M059J (cell line): ENCODE measurements around the gene LAMC1. TPM values are rescaled to one million over a fixed set of nuclear protein-coding genes. Genes with fewer than 3 reads are reported as not detected.
A peak's percentile ranks its signal among the peaks of the same experiment; 100 is the strongest.
"Not testable (repeated sequence)": the region's sequence is repeated elsewhere in the genome, so short reads cannot be mapped to it uniquely, and the experiment has no call there.

Source experiments
- DNase-seq: peaks from one replicate; pipeline ENCODE4 v3.0.0-alpha.2; 2012; ENCODE audit warnings: low read depth
- total RNA-seq: library from RNA; depleted of rRNA; stranded (reverse); fragments of >200 nt; shearing (Covaris generic); gene quantifications from 2 replicates; pipeline ENCODE4 v1.2.3, GENCODE V29; 2014

LAMC1 gene
- total RNA-seq, 1 experiment from 2014 or later = 321 TPM

DNA sequence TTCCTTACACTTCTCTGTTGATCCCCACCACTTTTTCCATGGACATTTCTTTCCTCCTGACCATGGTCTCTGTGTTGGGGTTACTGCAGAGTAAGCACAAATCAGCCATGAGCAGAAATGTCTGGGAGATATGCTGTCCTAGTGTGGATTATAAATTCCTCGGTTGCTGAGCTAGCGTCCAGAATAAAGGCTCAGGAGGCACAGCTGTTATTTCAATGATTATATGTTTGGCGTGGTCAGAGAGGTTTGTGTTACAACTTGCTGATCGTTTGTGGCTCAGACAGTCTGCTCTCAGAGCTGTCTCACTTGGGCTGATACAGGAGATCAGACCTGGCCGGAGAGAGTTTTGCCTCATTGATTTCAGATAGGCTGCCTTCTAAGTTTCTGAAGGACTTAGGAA, 125.4 kb downstream of the LAMC1 start:
- no peak for DNase-seq

- DNase-seq = no peak
Measured at GRCh38 chr1:183149273-183149672, 126.1 kb downstream of the LAMC1 start.

- not testable (repeated sequence) for DNase-seq
Measured at GRCh38 chr1:183150032-183150431, 126.8 kb downstream of the LAMC1 start.

- DNase-seq = no peak
Measured at GRCh38 chr1:183150445-183150844, 127.2 kb downstream of the LAMC1 start.

GRCh38 chr1:183152180-183152579, 129.0 kb downstream of the LAMC1 start:
- DNase-seq = no peak

GRCh38 chr1:183155939-183156338, 132.7 kb downstream of the LAMC1 start:
- DNase-seq = no peak

DNA sequence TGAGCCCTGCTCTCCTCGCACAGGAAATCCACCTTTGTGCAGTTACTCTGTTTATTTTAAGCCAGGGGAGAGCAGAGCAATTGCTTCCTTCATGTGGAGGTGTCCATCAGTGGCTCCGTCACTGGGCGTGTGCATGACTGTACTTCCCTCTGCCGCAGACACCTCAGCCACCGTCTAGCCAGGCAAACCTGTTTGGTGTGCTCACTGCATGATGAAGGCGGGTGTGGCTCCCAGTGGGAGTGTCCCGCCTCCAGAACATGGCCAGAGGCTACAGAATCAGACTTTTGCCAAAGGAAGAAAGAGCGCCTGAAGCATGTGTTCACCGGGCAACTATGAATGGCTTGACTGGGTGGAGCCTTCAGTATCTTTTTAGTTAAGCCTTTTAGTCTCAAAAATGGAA, 136.7 kb downstream of the LAMC1 start:
- peak; percentile 95 for DNase-seq

- DNase-seq = peak; percentile 61
Measured at GRCh38 chr1:183161391-183161790, 138.2 kb downstream of the LAMC1 start.

DNA sequence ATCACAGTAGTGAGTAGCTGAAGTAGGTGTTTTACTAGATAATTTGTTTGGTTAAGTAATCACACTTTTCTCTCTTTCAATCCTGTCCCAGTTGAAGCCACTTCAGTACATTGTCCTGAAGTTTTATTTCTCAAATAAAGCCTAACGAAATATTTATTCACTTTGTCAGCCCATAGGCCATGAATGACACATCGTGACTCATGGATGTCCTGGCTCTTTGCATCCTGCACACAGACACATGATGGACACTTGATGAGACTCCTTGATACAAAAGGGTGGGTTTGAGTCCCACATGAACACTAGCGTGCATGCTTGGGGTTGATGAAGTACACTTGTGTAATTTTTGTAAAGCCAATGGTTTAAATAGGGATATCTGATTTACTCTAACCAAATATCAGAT, 140.1 kb downstream of the LAMC1 start:
- peak; percentile 99 for DNase-seq

- DNase-seq = peak; percentile 96
Measured at GRCh38 chr1:183164340-183164739, 141.1 kb downstream of the LAMC1 start.

DNA sequence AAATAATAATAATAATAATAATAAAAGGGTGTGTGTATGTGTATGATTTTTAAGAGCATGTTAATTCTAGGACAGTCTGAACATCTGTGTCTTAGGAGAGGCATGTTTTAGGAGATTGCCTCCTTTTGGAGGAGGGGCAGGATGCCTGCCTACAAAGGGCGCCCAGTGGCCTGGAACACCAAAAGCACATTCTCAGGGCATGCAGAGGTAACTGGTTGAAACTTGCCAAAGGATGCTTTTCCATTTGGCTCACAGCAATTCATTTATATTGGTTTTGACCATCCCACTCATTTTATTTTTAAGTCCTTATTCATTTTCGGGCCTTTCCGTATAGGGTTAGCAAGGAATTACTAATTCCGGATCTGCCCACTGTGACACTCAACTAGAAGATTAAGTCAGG, 141.7 kb downstream of the LAMC1 start:
- DNase-seq = peak; percentile 23

DNA sequence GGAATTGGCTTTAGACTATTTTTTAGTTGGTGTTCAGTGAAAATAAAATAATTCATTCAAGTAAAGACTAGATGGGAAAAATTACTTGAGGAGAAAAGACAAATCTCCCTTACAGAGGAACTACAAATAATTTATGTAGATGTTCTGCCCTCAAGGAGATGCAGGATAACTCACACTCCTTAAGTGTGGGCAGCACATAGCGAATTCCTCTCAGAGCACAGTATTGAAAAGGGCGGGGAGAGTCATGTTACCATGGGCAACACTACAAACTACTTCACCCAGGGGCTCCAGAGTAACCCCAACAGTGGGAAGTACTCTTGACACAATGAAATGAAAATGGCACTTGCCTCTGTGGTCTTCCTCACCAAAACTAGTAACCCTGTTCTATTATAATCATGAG, 142.2 kb downstream of the LAMC1 start:
- DNase-seq = peak; percentile 50

DNA sequence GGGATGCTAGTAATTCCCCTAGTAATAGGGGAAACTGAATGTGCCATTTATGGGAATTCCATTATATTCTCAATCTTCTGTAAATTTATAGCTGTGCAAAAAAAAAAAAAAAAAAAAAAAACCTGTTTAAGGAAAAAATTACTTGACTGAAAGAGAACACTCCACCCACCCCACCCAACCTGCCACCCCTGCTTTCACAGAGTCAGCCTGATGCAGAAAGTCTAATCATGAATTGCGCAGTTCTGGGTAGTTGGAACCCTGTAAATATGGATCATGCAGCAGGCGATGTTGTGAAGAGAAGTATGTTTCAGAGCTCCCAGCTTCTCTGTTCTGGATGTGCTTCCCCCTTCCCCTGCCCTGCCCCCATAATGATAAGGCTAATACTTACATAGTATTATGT, 143.2 kb downstream of the LAMC1 start:
- DNase-seq = no peak

GRCh38 chr1:183167676-183168075, 144.5 kb downstream of the LAMC1 start:
- no peak for DNase-seq

- DNase-seq = no peak
Measured at GRCh38 chr1:183168308-183168707, 145.1 kb downstream of the LAMC1 start.

- no peak for DNase-seq
Measured at GRCh38 chr1:183173828-183174227, 150.6 kb downstream of the LAMC1 start.

DNA sequence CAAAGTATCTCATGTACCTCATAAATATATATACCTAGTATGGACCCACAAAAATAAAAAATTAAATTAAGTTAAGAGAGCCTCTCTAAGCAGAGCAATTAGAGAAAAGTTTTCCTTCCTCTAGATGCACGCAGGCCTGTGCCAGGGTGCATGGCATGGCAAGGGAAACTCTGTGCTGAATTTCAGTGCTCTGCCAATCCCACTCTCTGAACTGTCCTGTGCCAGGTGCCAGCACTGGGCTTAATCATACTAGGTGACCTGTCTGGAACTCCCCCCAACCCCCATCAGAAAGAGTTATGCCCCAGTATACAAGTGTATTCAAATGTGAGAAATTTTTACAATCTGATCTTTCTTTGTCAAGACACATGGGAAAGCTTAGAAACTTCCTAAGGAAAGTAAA, 152.4 kb downstream of the LAMC1 start:
- no peak for DNase-seq

- DNase-seq = no peak
Measured at GRCh38 chr1:183178545-183178944, 155.3 kb downstream of the LAMC1 start.

- DNase-seq = no peak
Measured at GRCh38 chr1:183179033-183179432, 155.8 kb downstream of the LAMC1 start.

DNA sequence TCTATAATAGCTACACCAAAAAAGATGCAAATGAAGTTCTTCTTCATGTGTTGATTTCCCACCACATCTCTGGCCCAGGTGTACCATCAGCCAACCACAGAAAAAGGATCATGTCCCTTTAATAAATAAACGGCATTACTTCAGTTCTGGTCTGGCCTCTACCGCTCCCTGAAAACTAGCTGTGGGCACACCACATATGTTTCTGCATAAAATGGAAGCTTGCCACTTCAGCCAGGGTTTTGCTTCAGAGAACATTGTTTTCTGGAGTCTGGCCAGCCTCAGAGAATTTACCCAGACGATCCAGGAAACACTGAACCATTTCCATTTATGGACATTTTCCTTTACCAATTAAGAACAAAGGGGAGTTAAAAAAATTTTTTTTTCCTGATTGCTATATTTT, 157.0 kb downstream of the LAMC1 start:
- peak; percentile 93 for DNase-seq

GRCh38 chr1:183180634-183181056, 157.4 kb downstream of the LAMC1 start:
- DNase-seq = peak; percentile 86

DNA sequence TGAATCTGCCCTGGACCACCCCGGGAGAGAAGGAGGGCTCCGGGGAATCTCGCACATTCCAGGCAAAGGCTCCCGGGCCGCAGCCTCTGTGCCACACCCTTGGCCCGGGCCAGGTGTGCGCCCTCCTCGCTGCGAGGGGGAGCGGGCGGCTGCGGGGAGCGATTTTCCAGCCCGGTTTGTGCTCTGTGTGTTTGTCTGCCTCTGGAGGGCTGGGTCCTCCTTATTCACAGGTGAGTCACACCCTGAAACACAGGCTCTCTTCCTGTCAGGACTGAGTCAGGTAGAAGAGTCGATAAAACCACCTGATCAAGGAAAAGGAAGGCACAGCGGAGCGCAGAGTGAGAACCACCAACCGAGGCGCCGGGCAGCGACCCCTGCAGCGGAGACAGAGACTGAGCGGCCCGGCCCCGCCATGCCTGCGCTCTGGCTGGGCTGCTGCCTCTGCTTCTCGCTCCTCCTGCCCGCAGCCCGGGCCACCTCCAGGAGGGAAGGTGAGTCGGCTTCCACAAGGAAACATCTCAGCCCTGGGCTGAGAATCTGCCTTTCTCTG, 162.8 kb downstream of the LAMC1 start, which contains the start of gene LAMC2:
Gene LAMC2 (plus strand): TSS at position 324 of the 550 bp plus-strand sequence. CDS start 89 bp downstream, at position 413.
- no peak for DNase-seq

DNA sequence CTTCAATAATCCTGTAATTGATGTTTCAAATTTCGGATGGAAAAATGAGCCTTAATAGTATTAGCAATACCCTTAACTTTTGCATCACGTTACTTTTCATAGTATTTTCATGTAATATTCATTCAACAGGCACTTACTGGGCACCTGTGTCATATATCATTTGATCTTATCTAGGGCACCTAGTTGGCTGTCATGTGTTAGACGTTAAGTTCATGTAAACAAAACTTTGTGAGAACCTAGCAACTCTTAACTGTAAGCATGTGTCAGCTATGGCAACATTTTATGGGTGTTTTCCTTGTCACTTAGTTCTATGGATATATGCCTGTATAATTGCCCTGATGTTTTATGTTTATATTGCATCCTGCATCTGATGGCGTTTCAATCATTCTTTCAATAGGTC, 163.6 kb downstream of the LAMC1 start:
- DNase-seq = no peak

DNA sequence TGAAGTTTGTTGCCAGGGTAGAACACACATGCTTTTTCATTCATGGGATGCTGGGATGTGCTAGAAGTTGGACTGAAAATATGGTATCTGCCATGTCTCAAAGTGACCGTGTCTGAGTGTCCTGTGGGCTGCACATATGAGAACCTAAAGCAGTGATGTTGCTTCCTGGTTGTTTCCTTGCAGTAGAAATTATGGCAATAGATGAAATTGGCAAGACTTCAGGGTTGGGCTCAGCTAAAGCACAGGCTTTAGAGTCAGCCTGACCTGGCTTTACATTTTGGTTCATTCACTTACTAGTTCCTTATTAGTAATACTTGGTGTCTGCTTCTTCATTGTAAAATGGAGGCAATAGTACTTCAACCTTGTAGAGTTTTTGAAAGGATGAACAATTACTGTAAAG, 165.0 kb downstream of the LAMC1 start:
- no peak for DNase-seq
